GM23248 (cell line): ENCODE measurements around the gene CREB5. TPM values are rescaled to one million over a fixed set of nuclear protein-coding genes. Genes with fewer than 3 reads are reported as not detected.

Experiments used
- DNase-seq: peaks from one replicate; pipeline ENCODE4 v3.0.0-alpha.2; 2015
- H2AFZ ChIP-seq: fragments of 200-600 bp; sonication (generic); 2 replicates; pipeline ENCODE4 v1.6.1; 2016; ENCODE audit warnings: antibody characterized with exemption
- H3F3A ChIP-seq: fragments of 200-600 bp; sonication (generic); 2 replicates; pipeline ENCODE4 v1.6.1; 2016; ENCODE audit warnings: mild to moderate bottlenecking, antibody characterized with exemption, mixed run types; ENCODE audit not compliant: insufficient read depth
- H3K27ac ChIP-seq: fragments of 200-600 bp; sonication (generic); 2 replicates; pipeline ENCODE4 v1.5.1; 2016; ENCODE audit warnings: mild to moderate bottlenecking
- H3K27me3 ChIP-seq: fragments of 200-600 bp; sonication (generic); replicated peaks from 2 replicates; pipeline ENCODE4 v1.6.1; 2016; ENCODE audit warnings: mild to moderate bottlenecking; ENCODE audit not compliant: insufficient read depth
- H3K36me3 ChIP-seq: fragments of 200-600 bp; sonication (generic); 2 replicates; pipeline ENCODE4 v1.6.1; 2016; ENCODE audit warnings: low read depth, mild to moderate bottlenecking
- H3K4me1 ChIP-seq: fragments of 200-600 bp; sonication (generic); 2 replicates; pipeline ENCODE4 v1.6.1; 2016; ENCODE audit warnings: mild to moderate bottlenecking; ENCODE audit not compliant: insufficient read depth
- H3K4me2 ChIP-seq: fragments of 200-600 bp; sonication (generic); one replicate; pipeline ENCODE4 v1.6.1; 2016; ENCODE audit warnings: mild to moderate bottlenecking; ENCODE audit not compliant: unreplicated experiment
- H3K4me3 ChIP-seq: fragments of 200-600 bp; sonication (generic); 2 replicates; pipeline ENCODE4 v1.5.1; 2016; ENCODE audit warnings: mild to moderate bottlenecking
- H3K79me2 ChIP-seq: fragments of 200-600 bp; sonication (generic); 2 replicates; pipeline ENCODE4 v1.6.1; 2016; ENCODE audit warnings: mild to moderate bottlenecking; ENCODE audit not compliant: insufficient read depth
- H3K9ac ChIP-seq: fragments of 200-600 bp; sonication (generic); 2 replicates; pipeline ENCODE4 v1.6.1; 2016; ENCODE audit warnings: mild to moderate bottlenecking
- H3K9me2 ChIP-seq: fragments of 200-600 bp; sonication (generic); 2 replicates; pipeline ENCODE4 v1.6.1; 2016; ENCODE audit warnings: mixed run types, mild to moderate bottlenecking, moderate library complexity; ENCODE audit not compliant: insufficient read depth
- H3K9me3 ChIP-seq: fragments of 200-600 bp; sonication (generic); one replicate; pipeline ENCODE4 v1.6.1; 2017; ENCODE audit warnings: low read depth
- H4K20me1 ChIP-seq: fragments of 200-600 bp; sonication (generic); 2 replicates; pipeline ENCODE4 v1.6.0; 2016; ENCODE audit not compliant: insufficient read depth
- EZH2 ChIP-seq: fragments of 200-600 bp; sonication (generic); IDR thresholded peaks from 2 replicates; pipeline ENCODE4 v1.6.1; 2018; ENCODE audit warnings: antibody characterized with exemption, mild to moderate bottlenecking; ENCODE audit not compliant: insufficient read depth, poor library complexity, severe bottlenecking
- EZH2phosphoT487 ChIP-seq: fragments of 200-600 bp; sonication (generic); IDR thresholded peaks from 2 replicates; pipeline ENCODE4 v1.6.1; 2018; ENCODE audit warnings: antibody characterized with exemption, moderate library complexity, mild to moderate bottlenecking, low read depth; ENCODE audit not compliant: insufficient read depth
- WGBS, 2 experiments: methylation state at CpG; one replicate each; pipeline ENCODE4 v1.1.6; 2015 to 2017; ENCODE audit warnings: low lambda C conversion rate in 2 of 2, low coverage in 1 of 2; ENCODE audit errors: missing lambda C conversion rate in 2 of 2; 5-methylcytosine and 5-hydroxymethylcytosine counted together
- in situ Hi-C: fragments of 300-500 bp; cut with MboI; formaldehyde crosslinking; loops from 2 replicates; pipeline ENCODE4 v1.15.0; 2020
- polyA plus RNA-seq: library from polyadenylated mRNA; unstranded; fragments of >200 nt; fragmentation: Nextera tagmentation; extraction: Ambion mirVana; gene quantifications from 2 replicates; pipeline ENCODE4 v1.2.1, GENCODE V29; 2016
- total RNA-seq: library from RNA; depleted of rRNA; stranded (reverse); fragments of >200 nt; shearing (Covaris generic); gene quantifications from 2 replicates; pipeline ENCODE4 v1.2.3, GENCODE V29; 2014

The CREB5 gene
- total and polyA plus RNA-seq, 2 experiments from 2014 or later: 13.6 to 19.2 TPM

DNA sequence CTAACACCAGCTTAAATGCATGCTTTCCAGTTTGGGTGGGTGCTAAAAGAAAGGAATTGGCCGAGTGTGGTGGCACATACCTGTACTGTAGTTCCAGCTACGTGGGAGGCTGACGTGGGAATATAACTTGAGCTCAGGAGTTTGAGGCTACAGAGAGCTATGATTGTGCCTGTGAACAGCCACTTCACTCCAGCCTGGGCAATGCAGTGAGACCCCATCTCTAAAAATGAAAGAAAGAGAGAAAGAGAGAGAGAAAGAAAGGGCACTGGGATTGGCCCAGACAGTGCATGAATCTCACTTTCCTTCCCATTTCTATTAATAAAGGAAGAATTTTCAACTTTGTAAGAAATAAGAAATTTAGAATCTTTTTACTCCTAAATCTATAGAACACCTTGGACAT is 265.4 kb downstream of the CREB5 start:
- Histone ChIP-seq H3K79me2 (no peaks in the 10 kb centered on the region), H3K27ac (no peak overlapping the region), H2AFZ (no peak overlapping the region), H3K4me1 (no peaks in the 10 kb centered on the region), H3K36me3 (no peaks in the 10 kb centered on the region), H3K9me3 (no peaks in the 10 kb centered on the region), H4K20me1 (no peaks in the 10 kb centered on the region), H3K9ac (no peak overlapping the region), H3K9me2 (no peaks in the 10 kb centered on the region), H3K4me2 (no peak overlapping the region), H3F3A (no peaks in the 10 kb centered on the region), H3K4me3 (no peak overlapping the region), H3K27me3 (no peaks in the 10 kb centered on the region)
- no peak for DNase-seq
- no peak for TF ChIP-seq EZH2
- in situ Hi-C loops: no loop called here
- 92 to 96% methylated on average over 3 of the region's 3 CpGs for WGBS, 2 experiments

DNA sequence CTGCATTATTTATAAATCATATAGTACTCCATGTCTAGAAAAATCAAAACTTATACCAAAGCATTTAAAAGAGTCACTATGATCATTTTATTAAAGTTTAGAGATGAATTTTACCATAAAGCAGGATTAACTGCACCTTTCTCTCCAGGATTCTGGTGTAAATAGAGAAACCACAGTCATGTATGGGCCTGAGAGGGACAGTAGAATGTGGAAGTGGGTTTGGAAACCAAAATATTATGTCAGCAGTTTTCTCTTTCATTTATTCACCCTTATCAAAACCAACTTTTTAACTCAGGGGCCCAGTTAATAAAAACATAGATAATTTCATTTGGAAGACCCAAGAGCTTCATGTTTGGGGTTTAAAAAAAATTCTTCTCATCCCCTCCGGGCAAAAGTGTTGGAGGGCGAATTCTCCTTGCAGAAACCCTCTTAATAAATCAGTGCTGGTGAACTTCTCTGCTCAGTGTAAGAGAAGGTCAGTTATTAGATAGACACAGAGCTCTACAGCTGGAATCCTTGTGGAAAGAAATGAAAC is 266.2 kb downstream of the CREB5 start:
- Histone ChIP-seq H3K36me3 (no peaks in the 10 kb centered on the region), H4K20me1 (no peaks in the 10 kb centered on the region), H3K27me3 (no peaks in the 10 kb centered on the region), H3K9me3 (no peaks in the 10 kb centered on the region), H2AFZ (no peak overlapping the region), H3F3A (no peaks in the 10 kb centered on the region), H3K4me2 (no peak overlapping the region), H3K9me2 (no peaks in the 10 kb centered on the region), H3K79me2 (no peaks in the 10 kb centered on the region), H3K4me1 (no peaks in the 10 kb centered on the region), H3K27ac (no peak overlapping the region), H3K4me3 (no peak overlapping the region), H3K9ac (no peak overlapping the region)
- 95% methylated on average over 2 of the region's 2 CpGs for WGBS, 2 experiments
- in situ Hi-C loops: no loop called here
- no peak for DNase-seq
- no peak for TF ChIP-seq EZH2
- no peak for TF ChIP-seq EZH2phosphoT487

DNA sequence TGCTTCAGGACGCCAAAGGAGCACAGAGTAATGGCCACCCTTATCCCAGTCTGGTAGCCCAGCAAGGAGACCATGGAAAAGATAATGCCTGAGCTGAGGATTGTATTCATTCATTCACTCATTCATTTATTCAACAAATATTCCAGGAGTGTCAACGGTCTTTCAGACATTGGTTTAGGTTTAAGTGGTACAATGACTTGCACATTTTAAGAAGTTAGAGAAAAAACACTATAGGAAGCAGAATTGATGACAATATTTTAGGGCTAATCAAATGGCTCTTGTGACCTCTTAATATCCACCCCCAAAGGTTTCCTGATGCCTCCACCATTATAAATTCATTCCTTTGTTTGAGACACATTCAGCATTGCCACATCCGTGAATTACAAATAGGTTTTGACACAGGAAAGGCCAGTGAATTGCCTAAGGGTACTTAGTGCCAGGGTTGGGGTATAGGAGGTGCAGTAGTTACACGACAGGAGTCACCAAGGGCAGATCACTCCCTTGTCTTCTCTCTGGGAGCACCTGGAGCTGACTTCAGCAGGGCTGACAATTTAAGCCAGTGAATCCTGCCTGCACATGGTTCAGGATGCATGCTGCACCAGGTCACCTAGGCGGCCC is 269.5 kb downstream of the CREB5 start:
- no peaks in the 10 kb centered on the region for H3K9me3 ChIP-seq
- TF ChIP-seq EZH2phosphoT487: no peak
- TF ChIP-seq EZH2: no peak
- H3K27ac ChIP-seq: no peak overlapping the region
- in situ Hi-C loops: no loop called here
- no peak overlapping the region for H3K4me3 ChIP-seq
- H2AFZ ChIP-seq: no peak overlapping the region
- no peaks in the 10 kb centered on the region for H3K27me3 ChIP-seq
- no peaks in the 10 kb centered on the region for H4K20me1 ChIP-seq
- peaks cover 7% of the 10 kb centered on the region for H3K4me1 ChIP-seq
- no peaks in the 10 kb centered on the region for H3K36me3 ChIP-seq
- no peak overlapping the region for H3K9ac ChIP-seq
- DNase-seq: no peak
- no peaks in the 10 kb centered on the region for H3K9me2 ChIP-seq
- WGBS, 2 experiments: 91 to 98% methylated on average over 5 of the region's 5 CpGs
- peaks cover 4% of the 10 kb centered on the region for H3F3A ChIP-seq
- peaks cover 1% of the 10 kb centered on the region; the same call in 1 of the 2 replicates for H3K79me2 ChIP-seq
- no peak overlapping the region for H3K4me2 ChIP-seq

DNA sequence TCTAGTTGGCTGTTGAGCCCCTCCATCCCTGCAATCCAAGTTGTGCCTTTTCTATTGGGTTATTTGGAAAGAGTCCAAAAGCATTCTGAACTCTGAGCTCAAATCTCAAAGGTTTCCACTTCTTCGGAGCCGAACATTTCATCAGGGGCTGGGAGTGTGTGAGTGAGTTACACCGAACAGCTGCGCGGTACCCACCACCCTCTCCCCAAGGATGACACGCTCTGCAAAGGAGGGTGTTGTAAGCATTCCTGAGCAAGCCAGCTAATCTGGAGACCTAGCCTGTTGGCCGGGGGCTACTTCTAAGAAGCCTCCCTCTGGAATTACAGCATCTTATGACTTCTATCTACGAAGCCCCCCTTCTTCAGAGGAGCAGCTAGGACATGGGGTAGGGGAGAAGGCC is 270.5 kb downstream of the CREB5 start:
- no peaks in the 10 kb centered on the region for H3K9me3 ChIP-seq
- peaks cover 12% of the 10 kb centered on the region for H3F3A ChIP-seq
- H3K4me2 ChIP-seq: no peak overlapping the region
- no peaks in the 10 kb centered on the region for H3K9me2 ChIP-seq
- TF ChIP-seq EZH2 (no peak), EZH2phosphoT487 (no peak)
- H2AFZ ChIP-seq: no peak overlapping the region
- in situ Hi-C loops: no loop called here
- no peak overlapping the region for H3K27ac ChIP-seq
- H3K36me3 ChIP-seq: no peaks in the 10 kb centered on the region
- H3K4me3 ChIP-seq: no peak overlapping the region
- peaks cover 11% of the 10 kb centered on the region for H3K79me2 ChIP-seq
- WGBS, 2 experiments: 94% methylated on average over 8 of the region's 8 CpGs
- H3K9ac ChIP-seq: no peak overlapping the region
- peaks cover 12% of the 10 kb centered on the region for H3K4me1 ChIP-seq
- no peak for DNase-seq
- no peaks in the 10 kb centered on the region for H3K27me3 ChIP-seq
- no peaks in the 10 kb centered on the region for H4K20me1 ChIP-seq
